Fibroblast of skin of left quadriceps (primary cell): ENCODE results near the gene KIAA0753.

Experiments used
- DNase-seq, 2 experiments: peaks; one replicate each; pipeline ENCODE4 v3.0.0-alpha.2; 2013; ENCODE audit warnings: low read depth in 2 of 2

Gene KIAA0753

DNA sequence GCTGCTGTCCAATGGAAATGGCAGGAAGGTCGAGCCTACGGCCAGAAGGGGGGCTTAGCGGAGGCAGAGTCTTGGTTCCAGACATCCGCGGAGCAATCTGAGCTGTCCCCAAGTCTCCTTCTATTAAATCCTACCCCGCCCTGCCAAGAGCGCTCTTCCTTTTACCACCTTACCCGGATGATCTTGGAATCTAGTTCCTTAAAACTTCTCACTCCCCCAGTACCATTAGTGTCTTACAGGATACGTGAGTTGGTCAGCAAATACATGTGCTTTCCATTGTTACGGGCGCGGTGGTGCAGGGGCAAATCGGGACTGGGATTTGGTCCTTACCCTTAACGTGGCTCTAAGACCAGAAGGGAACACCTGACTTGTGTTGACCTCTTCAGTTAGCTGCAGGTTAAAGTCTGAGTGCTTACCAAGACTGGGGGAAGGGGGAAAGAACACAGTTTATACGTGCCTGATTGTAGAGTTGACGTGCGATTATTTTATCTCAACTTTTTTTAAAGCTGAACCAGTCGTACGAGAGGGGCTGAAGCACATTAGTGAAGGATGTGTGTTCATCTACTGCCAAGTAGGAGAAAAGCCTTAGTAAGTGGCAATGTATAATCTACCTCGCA lies 844 bp upstream of the KIAA0753 start:
- no peak for DNase-seq

DNA sequence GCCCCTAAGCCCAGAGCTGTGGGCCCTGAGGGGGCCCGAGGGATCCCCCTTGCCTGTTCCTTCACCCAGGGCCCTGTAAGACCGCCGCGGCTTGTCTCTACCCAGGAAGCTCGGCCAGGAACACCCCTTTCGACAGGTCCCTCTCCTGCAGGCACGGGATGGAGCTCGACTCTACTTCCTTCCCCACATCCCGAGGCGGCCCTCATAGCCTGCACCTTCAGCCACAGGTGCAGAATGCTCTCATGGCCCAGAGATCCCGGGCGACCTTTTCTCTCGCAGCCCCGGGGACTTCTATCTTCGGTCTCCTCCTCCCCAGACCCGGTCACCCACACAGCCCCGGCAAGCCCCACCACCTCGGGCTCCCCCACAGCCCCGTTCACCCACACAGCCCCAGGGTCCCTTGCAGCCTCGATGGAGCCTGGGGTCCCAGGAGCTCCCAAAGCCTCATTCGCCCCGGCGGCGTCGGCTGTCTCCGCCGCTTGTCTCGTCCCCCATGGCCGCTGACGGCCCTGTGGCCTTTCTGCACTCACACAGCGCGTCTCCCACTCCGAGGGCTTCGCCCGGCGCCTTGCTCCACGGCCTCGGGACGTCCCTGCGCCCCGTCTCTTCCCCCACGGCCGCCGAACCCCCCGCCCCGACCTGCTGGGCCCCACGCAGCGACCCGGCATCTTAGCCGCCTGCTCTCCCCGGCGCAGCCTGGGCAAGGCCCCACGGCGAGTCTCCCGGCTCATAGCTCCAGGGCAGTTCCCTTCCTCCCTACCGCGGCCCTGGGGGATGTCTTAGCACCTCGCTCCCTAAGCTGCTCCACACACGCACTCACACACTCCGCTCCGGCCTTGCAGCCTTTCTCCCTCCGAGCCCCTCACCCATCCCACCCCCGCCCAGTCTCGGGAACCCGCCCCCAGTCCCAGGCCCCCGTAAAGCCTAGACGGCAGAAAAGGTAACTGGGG lies 650 bp downstream of the KIAA0753 start:
- no peak for DNase-seq

DNA sequence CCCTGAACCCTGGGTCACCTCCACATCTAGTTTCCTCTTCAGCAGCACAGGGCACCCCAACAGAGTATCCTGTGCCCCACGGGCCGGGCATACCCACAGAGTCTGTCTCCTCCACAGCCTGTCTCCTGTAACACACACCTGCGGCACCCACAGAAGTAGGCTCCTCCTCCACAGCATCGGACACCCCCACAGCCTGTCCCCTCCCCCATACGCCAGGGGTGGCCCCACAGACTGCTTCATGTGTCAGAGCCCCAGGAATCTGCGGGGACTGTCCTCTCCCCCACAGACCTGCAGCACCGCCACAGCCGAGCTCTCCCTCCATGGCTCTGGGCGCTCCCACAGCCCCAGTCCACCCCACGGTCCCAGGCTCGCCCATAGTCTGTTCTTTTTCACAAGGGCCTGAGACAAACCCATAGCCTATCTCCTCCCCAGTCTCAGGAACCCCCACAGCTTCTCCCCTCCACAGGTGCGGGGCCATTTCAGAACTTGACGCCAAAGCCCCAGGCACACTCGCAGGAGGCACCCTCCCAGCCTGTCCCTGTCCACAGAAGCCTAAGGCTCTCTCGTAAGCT lies 1.4 kb downstream of the KIAA0753 start:
- no peak for DNase-seq

DNA sequence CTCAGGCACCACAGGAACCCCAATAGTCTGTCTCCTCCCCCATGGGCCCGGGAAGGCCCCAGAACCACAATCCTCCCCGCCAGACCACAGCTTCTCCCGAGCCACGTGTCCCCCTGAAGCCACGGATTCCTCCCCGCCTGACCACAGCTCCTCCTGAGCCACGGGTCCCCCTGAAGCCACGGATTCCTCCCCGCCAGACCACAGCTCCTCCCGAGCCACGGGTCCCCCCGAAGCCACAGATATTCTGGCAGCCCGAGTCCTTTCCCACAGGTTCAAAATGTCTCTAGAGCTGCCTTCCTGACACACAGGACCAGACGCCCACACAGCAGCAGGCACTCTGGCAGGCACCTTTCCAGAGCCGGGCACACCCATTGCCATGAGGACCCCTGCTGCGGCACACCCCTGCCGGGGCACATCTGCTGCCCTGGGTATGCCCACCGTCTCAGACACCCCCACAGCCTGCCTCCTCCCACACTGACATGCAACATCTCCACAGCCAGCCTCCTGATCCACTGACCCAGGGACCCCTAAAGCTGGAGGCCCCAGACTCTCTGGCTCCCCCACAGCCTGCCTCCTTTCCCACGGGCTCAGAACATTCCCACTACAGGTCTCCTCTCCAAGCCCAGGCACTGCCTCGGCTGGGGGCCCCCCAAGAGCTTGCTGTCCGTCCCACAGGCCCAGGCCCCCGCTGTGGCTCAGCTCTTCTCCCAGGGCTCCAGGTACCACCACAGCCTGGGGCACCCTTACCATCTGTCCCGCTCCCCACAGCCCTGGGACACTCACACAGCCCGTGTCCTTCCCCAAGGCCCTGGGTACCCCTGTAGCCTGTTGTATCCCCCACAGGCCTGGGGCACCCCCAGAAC lies 2.2 kb downstream of the KIAA0753 start:
- no peak for DNase-seq

DNA sequence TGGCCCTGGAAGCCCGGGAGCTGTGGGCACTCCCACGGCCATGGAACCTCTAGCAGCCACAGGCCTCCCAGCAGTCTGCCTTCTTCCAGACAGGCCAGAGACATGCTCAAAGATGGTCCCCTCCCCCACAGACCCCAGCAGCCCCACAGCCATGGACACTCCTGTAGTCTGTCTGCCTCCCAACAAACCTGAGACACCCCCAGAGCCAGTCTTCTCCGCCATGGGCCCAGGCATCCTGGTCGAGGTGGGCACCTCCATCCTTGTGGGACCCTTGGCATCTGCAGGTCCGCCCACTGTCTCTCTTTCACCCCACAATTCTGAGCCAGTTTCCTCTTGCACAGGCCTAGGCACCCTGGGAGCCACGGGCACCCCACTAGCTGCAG lies 3.1 kb downstream of the KIAA0753 start:
- no peak for DNase-seq

DNA sequence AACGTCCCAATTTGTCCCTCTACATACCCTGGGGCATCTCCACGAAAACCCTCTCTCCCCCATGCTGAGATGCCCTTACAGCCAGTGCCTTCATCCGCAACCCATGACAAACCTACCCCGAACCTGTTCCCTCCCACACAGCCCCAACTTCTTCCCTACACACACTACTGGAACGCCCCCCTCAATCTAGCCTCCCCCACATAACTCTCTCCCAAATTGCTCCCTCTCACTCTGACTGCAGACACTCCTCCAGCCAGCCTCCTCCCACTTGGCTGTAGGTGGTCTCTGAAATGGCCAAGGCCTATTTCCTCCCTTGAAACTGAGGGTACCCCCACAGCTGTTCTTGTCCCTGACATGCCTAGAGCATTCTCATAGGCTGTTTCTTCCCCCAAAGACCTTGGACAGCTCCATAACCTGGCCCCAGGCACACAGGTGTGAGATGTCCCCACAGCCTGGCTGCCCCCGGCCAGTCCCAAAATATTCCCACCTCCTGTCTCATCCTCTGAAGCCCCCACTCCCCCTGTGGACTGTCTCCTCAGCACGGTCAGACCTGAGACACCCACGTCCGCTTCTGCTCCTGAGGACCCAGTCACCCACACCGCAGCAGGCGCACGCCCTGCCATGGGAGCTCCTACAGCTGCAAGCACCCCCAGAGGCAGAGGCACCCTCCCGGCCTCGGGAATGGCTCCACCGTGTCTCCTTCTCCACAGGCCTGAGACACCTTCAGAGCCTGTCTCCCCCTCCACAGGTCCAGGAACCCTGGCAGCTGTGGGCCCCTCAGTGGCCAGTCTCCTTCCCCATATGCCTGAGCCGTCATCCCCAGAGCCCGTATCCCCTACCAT lies 3.7 kb downstream of the KIAA0753 start:
- DNase-seq: no peak

DNA sequence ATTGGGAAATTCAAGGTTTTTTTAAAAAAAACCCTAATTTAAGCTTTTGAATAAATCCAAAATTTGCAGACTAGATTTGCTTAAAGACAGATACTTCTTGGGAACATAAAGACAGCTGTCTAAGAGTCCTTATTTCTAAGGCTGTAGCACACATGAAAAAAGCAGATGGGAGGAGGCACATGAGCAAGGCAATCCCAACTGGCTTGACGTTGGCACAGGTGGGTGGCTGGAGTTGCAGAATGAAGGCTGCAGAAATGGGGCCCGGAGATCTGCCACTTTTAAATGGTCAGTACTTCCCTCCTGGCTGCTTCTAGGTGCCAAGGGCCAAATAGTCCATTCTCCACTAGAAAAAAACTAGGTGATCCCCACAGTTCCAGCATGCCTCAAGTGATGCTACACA lies 4.4 kb downstream of the KIAA0753 start:
- DNase-seq: no peak

DNA sequence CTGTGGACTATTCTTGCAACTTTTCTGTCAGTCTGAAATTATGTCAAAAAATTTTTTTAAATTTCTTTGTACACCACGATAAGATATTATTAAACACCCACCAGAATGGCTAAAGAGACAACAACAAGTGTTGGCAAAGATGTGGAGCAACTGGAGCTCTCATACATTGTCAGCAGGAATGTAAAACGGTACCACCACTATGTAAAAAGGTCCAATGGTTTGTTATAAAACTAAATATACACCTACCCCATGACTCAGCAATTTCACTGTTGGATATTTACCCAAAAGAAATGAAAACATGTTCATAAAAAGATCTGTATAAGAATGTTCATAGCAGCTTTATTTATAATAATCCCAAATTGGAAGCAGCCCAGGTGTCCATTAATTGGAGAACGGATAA lies 7.2 kb downstream of the KIAA0753 start:
- no peak for DNase-seq

DNA sequence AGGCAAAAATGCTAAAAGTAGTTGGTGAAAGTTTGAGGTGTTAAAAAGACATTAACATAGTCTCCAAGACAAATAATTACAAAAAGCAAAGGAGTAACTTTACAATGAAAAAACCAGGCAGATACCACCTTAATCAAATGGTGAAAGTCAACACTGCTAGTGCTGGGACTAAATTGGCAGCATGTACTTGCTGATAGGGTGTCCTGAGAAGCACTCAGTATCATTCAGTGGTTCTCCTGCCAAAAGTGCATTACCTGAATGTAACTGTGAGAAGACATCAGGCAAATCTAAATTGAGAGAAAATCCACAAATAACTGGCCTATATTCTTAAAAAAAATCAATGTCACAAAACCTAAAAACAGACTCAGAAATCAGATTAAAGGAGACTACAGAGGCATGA lies 8.0 kb downstream of the KIAA0753 start:
- no peak for DNase-seq

DNA sequence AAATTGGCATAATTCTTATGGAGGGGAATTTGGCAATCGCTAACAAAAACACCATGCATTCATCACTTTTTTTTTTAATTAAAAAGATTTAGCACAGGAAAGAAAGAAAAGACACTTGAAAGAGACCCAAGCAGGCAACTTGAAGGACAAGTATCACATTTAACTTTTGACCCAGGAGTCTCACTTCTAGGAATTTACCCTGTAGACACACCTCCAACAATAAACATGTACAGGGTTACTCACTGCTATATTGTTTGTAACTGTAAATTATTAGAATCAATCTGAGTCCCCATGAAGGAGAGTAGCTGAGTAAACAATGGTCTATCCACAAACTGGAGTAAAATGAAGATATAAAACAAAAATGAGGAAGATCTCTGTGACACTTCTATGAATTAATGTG lies 10.1 kb downstream of the KIAA0753 start:
- DNase-seq: no peak

DNA sequence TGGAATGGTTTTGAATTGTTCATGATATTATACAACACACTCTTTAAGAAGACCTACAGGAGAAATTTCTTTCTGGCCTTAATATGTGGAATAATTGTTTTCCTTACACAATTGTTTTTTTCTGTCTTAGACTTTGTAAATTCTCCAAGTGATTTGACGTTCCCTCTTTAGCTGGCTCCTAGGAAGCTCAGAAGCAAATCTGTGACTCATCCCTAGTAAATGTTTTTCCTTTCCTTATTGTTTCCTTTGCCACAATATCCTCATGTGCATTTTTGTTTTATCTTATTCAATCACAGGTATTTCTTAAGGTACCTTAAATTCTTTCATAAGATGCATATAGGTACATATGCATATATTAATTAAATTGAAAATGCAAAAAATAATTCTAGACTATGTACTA lies 13.5 kb downstream of the KIAA0753 start:
- no peak for DNase-seq

DNA sequence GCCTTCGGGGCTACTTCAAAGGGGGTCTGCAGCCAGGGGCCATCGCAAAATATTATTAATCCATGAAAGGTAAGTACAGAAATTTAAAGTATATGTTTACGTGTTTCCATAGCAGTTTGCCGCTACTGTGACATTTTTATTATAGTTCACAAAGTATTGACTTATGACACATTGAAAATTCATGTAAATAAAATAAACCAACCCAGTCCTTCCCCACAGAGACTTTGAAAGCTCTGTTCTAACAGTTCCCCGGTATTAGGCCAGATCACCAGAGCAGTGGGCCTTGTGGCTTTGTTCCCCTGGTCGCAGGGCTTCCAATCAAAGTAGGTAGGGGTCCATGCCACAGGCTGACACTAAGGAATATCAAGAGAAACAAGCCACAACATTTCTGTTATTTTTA lies 13.9 kb downstream of the KIAA0753 start:
- DNase-seq: no peak

DNA sequence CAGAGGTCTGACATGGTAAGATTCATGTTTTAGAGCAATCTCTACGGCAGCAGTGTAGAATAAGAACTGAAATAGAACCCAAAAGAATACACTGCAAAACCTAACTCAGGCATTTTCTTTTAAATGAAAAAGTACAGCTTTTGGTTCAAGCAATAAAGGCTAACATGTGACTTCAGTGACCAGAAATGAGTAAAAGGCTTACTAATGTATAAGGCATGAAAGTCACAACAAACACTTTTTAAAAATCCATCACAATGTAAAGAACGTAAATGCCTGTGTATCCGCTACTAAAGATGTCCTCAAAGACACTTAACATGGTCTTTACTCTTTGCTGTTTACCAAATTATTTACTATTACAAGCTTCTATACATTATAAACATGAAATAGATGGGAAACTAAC lies 16.6 kb downstream of the KIAA0753 start:
- no peak for DNase-seq

DNA sequence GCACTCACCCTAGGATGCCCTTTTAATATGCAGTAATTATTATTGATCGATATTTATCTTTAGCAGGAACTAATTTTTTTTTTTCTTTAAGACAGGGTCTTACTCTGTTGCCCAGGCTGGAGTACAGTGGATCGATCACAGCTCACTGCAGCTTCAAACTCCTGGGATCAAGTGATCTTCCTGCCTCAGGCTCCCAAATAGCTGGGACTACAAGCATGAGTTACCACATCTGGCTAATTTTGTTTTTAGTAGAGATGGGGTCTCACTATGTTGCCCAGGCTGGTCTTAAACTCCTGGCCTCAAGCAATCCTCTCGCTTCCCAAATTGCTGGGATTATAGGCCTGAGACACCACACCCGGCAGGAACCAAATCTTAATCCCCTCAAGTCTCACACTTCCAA lies 29.3 kb downstream of the KIAA0753 start:
- DNase-seq: no peak

DNA sequence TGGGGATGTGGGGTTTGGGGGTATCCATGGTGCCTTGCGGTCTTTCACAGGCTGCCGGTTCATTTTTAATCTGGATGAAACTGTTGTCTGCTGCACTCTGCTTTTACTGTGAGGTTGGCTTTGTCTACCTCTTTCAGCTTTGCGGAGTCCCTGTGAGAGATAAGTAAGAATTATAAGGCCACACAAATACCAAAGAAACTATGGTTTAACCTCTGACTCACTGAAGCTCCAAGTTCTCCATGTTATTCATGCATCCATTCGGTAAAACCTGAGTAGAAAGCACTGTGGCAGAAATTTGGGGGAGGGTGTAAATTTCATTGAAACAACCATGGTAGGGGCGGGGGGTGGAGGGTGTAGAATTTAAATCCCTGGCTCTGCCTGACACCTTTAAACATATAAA lies 30.5 kb downstream of the KIAA0753 start:
- DNase-seq: no peak

DNA sequence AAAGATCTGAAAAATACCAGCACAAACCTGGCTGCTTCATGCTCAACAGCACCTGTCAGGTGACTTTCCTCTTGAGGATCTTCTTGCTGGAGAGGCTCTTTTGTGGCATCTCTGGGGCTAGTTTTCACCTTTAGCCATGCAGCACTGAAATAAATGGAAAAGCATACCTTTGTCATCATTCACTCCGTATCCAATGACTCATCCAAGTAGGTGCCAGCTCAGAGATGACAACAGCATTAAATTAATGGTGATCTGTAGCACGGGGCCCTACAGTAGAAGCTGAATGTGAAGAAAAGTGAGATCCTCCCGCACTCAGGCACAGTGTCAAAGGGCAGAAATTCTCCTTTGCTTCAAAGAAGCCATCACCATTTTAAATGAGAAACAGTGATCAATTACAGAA lies 32.2 kb downstream of the KIAA0753 start:
- DNase-seq: no peak

DNA sequence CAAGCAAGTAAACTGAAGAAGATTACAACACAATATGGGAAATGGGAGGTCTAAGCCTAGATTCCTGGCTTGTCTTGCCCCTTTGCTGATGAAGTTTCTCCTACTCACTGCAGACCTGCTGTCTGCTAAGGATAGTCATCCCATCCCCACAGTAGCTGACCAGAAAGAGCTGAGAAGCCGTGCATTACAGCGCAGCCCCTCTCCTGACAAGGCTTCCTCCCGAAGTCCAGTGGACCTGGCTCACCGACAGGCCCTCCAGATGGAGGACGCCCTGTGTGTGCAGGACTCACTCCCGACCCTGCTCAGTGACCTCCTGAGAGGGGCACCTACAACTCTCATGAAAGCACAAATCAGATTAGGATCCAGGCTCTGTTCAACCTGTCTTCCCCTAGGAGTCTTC lies 35.4 kb downstream of the KIAA0753 start:
- no peak for DNase-seq

DNA sequence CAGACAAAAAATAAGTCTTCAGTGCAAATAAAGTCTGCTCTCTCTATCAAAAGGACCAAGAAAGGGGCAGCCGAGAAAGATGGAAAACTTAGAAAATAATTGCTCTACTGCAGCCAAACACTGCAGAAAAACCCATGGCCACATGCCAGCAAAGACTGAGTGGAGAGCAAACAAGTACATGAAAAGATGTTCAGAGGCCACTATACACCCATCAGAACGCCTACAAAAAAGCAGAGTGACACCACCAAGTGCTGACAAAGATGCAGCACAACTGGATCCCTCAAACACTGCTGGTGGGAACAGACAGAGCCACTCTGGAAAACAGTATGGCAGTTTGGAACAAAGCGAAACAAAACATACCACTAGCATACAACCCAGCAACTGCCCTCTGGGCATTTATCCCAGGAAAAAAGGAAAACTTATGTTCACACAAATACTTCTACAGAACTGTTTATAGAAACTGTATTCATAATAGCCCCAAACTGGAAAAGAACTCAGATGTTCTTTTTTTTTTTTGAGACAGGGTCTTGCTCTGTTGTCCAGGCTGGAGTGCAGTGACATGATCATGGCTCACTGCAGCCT lies 36.7 kb downstream of the KIAA0753 start:
- DNase-seq: no peak

DNA sequence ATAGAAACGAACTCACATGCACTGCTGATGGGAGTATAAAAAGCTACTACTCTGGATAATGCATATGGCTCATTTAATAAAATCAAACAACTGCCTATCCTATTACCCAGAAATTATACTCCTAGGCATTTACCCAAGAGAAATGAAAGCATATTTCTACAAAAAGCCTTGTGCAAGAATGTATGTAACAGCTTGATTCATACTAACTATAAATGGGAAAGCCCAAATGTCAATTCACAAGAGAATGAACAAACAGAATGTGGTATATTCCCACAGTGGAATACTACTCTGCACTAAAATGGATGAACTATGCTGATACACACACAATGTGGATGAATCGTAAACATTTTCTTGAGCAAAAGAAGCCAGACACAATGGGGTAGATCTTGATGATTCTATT lies 38.4 kb downstream of the KIAA0753 start:
- DNase-seq: no peak

DNA sequence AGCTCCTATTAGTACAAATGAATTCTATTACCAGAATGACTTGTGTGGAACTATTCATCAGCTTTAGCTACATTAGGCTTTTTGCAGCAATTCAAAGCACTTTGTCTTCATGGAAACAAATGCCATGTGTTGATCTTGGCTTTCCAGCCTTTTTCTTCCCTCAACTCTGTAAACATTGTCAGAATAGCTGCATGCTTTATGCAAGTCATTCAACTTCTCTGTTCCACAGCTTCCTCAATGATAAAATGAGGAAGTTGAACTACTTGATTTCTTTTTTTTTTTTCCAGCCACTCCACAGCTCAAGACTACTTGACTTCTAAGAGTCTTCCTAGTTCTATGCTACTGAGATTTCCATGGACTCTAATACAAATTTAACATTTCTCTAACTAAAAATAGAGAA lies 41.1 kb downstream of the KIAA0753 start:
- no peak for DNase-seq

DNA sequence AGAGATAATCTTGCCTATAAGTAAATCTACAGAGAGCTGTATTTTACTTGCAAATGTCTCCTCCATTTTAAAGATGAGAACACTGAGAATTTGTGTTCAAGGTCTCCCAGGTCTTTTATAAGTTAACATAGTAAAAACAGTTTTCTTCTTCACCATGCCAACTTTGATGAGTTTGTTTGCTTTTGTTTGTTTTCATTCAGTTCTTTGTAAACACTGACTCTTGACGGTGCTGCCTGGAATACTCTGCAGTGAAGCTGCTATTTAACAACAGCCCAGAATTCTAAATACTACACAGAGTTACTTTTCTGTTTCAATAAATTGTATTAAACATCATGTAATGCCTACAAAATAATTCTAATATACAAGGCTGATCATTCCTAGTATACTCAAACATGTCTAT lies 42.8 kb downstream of the KIAA0753 start:
- no peak for DNase-seq
